Measurements from ENCODE around the gene COL4A2.

Gene COL4A2

GRCh38 chr13:110506859-110507566, 199.9 kb downstream of the COL4A2 start:
- DNase-seq (ENCODE audit: low read depth in 2 of 3, low spot score in 1 of 3): no peak

- no peak for DNase-seq (ENCODE audit: low read depth in 2 of 3, low spot score in 1 of 3)
Measured at GRCh38 chr13:110507678-110508381, 200.7 kb downstream of the COL4A2 start.

GRCh38 chr13:110509478-110509926, 202.4 kb downstream of the COL4A2 start:
- DNase-seq (ENCODE audit: low read depth in 2 of 3, low spot score in 1 of 3): no peak

GRCh38 chr13:110509971-110510786, 203.1 kb downstream of the COL4A2 start:
- DNase-seq (ENCODE audit: low read depth in 2 of 3, low spot score in 1 of 3): no peak

- DNase-seq (ENCODE audit: low read depth in 2 of 3, low spot score in 1 of 3): no peak
Measured at GRCh38 chr13:110511509-110512181, 204.6 kb downstream of the COL4A2 start.

- DNase-seq (ENCODE audit: low read depth in 2 of 3, low spot score in 1 of 3): no peak
Measured at GRCh38 chr13:110512198-110512740, 205.2 kb downstream of the COL4A2 start.

GRCh38 chr13:110516500-110516899, 209.4 kb downstream of the COL4A2 start:
- DNase-seq (ENCODE audit: low read depth in 2 of 3, low spot score in 1 of 3): no peak

- DNase-seq (ENCODE audit: low read depth in 2 of 3, low spot score in 1 of 3): no peak
Measured at GRCh38 chr13:110517505-110518225, 210.6 kb downstream of the COL4A2 start.

- no peak for DNase-seq (ENCODE audit: low read depth in 2 of 3, low spot score in 1 of 3)
Measured at GRCh38 chr13:110518226-110518525, 211.1 kb downstream of the COL4A2 start.

GRCh38 chr13:110518571-110518970, 211.5 kb downstream of the COL4A2 start:
- no peak for DNase-seq (ENCODE audit: low read depth in 2 of 3, low spot score in 1 of 3)

- DNase-seq (ENCODE audit: low read depth in 2 of 3, low spot score in 1 of 3): no peak
Measured at GRCh38 chr13:110519046-110519445, 212.0 kb downstream of the COL4A2 start.

- no peak for DNase-seq (ENCODE audit: low read depth in 2 of 3, low spot score in 1 of 3)
Measured at GRCh38 chr13:110519506-110519905, 212.4 kb downstream of the COL4A2 start.

- DNase-seq (ENCODE audit: low read depth in 2 of 3, low spot score in 1 of 3): no peak
Measured at GRCh38 chr13:110520431-110521295, 213.6 kb downstream of the COL4A2 start.

- no peak for DNase-seq (ENCODE audit: low read depth in 2 of 3, low spot score in 1 of 3)
Measured at GRCh38 chr13:110521296-110521680, 214.2 kb downstream of the COL4A2 start.

GRCh38 chr13:110521946-110522345, 214.9 kb downstream of the COL4A2 start:
- DNase-seq (ENCODE audit: low read depth in 2 of 3, low spot score in 1 of 3): no peak

- no peak for DNase-seq (ENCODE audit: low read depth in 2 of 3, low spot score in 1 of 3)
Measured at GRCh38 chr13:110522721-110523120, 215.6 kb downstream of the COL4A2 start.

- DNase-seq (ENCODE audit: low read depth in 2 of 3, low spot score in 1 of 3): no peak
Measured at GRCh38 chr13:110523180-110523579, 216.1 kb downstream of the COL4A2 start.

GRCh38 chr13:110523838-110524540, 216.9 kb downstream of the COL4A2 start:
- no peak for DNase-seq (ENCODE audit: low read depth in 2 of 3, low spot score in 1 of 3)
